SU-DHL-6 (cell line): ENCODE results near the gene PPIF.

Experiments used
- H2AFZ ChIP-seq: fragments of 200-600 bp; sonication (generic); 2 replicates; pipeline ENCODE4 v1.6.1; 2014; ENCODE audit warnings: low read depth, mild to moderate bottlenecking, moderate library complexity, mixed read lengths, antibody characterized with exemption, low read length; ENCODE audit not compliant: severe bottlenecking
- H3F3A ChIP-seq: fragments of 200-600 bp; shearing (Covaris generic); 2 replicates; pipeline ENCODE4 v1.6.0; 2016; ENCODE audit warnings: antibody characterized with exemption, mild to moderate bottlenecking; ENCODE audit not compliant: insufficient read depth
- H3K27ac ChIP-seq: fragments of 200-600 bp; sonication (generic); 2 replicates; pipeline ENCODE4 v1.5.1; 2016; ENCODE audit warnings: low read depth, mild to moderate bottlenecking, low read length, moderate library complexity, mixed read lengths
- H3K27me3 ChIP-seq: fragments of 200-600 bp; sonication (generic), shearing (Covaris generic); 2 replicates; pipeline ENCODE4 v1.6.0; 2014; ENCODE audit warnings: mild to moderate bottlenecking, low read length
- H3K36me3 ChIP-seq: fragments of 200-600 bp; sonication (generic); 2 replicates; pipeline ENCODE4 v1.6.1; 2014; ENCODE audit warnings: mild to moderate bottlenecking, low read length, mixed read lengths
- H3K4me2 ChIP-seq: fragments of 300-600, 200-600 bp; shearing (Covaris generic), sonication (generic); 2 replicates; pipeline ENCODE4 v1.6.0; 2014; ENCODE audit warnings: low read length, low read depth, mild to moderate bottlenecking; ENCODE audit not compliant: poor library complexity, severe bottlenecking
- H3K4me3 ChIP-seq: fragments of 200-600 bp; sonication (generic); 2 replicates; pipeline ENCODE4 v1.5.1; 2014; ENCODE audit warnings: antibody characterized with exemption, low read length, mild to moderate bottlenecking, mixed read lengths; ENCODE audit not compliant: insufficient read depth, poor library complexity, severe bottlenecking
- H3K79me2 ChIP-seq: fragments of 200-600 bp; sonication (generic); 2 replicates; pipeline ENCODE4 v1.6.1; 2014; ENCODE audit warnings: mild to moderate bottlenecking, low read length, moderate library complexity; ENCODE audit not compliant: insufficient read depth
- H3K9ac ChIP-seq: fragments of 200-600 bp; sonication (generic); 2 replicates; pipeline ENCODE4 v1.7.0; 2014; ENCODE audit warnings: mild to moderate bottlenecking, low read length
- H3K9me2 ChIP-seq: fragments of 200-600 bp; sonication (generic); replicated peaks from 2 replicates; pipeline ENCODE4 v1.6.1; 2014; ENCODE audit warnings: low read length; ENCODE audit not compliant: insufficient read depth
- H3K9me3 ChIP-seq: fragments of 200-600 bp; sonication (generic); 2 replicates; pipeline ENCODE4 v1.6.1; 2014; ENCODE audit warnings: low read length, mixed read lengths; ENCODE audit not compliant: insufficient read depth
- H4K20me1 ChIP-seq: fragments of 200-600 bp; sonication (generic); 2 replicates; pipeline ENCODE4 v1.6.1; 2014; ENCODE audit warnings: low read depth, mild to moderate bottlenecking, antibody characterized with exemption, low read length, moderate library complexity, mixed read lengths
- EZH2phosphoT487 ChIP-seq: fragments of 200-600 bp; sonication (generic), shearing (Covaris generic); conservative IDR thresholded peaks from 2 replicates; pipeline ENCODE4 v1.6.1; 2018; ENCODE audit warnings: mild to moderate bottlenecking, antibody characterized with exemption, low read length, moderate library complexity, mixed read lengths
- TF ChIP-seq, protein P1 (sequence below): fragments of 200-600 bp; sonication (generic); IDR thresholded peaks from one replicate; pipeline ENCODE4 v1.5.1; 2017; ENCODE audit warnings: antibody characterized with exemption, mild to moderate bottlenecking, low read length, moderate library complexity; ENCODE audit not compliant: insufficient read depth, poor library complexity, severe bottlenecking

Gene PPIF

DNA sequence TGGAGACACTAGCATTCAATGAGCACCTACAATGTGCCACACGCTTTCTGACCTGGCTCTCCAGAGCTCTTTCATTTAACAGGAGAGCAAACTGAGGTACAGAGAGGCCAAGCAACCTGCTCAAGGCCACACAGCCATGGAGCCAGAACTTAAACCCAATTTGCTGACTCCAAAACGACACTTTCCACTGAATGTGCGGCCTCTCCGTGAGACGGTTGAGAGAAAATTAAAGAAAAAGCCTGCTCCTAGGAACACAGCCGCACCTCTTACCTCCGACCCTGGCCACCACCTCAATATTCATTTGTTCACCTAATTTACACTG, 55.3 kb downstream of the PPIF start:
- TF ChIP-seq, protein P1, sequence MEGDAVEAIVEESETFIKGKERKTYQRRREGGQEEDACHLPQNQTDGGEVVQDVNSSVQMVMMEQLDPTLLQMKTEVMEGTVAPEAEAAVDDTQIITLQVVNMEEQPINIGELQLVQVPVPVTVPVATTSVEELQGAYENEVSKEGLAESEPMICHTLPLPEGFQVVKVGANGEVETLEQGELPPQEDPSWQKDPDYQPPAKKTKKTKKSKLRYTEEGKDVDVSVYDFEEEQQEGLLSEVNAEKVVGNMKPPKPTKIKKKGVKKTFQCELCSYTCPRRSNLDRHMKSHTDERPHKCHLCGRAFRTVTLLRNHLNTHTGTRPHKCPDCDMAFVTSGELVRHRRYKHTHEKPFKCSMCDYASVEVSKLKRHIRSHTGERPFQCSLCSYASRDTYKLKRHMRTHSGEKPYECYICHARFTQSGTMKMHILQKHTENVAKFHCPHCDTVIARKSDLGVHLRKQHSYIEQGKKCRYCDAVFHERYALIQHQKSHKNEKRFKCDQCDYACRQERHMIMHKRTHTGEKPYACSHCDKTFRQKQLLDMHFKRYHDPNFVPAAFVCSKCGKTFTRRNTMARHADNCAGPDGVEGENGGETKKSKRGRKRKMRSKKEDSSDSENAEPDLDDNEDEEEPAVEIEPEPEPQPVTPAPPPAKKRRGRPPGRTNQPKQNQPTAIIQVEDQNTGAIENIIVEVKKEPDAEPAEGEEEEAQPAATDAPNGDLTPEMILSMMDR, result no peak
- no peak for TF ChIP-seq EZH2phosphoT487
- no peaks in the 10 kb centered on the region for H3K9me3 ChIP-seq
- no peaks in the 10 kb centered on the region for H3K9me2 ChIP-seq
- no peaks in the 10 kb centered on the region for H4K20me1 ChIP-seq
- H3K4me3 ChIP-seq, result no peak overlapping the region
- H3K4me2 ChIP-seq, result no peak overlapping the region
- no peak overlapping the region for H2AFZ ChIP-seq
- H3F3A ChIP-seq, result no peaks in the 10 kb centered on the region
- H3K79me2 ChIP-seq, result no peaks in the 10 kb centered on the region
- H3K9ac ChIP-seq, result no peak overlapping the region
- H3K36me3 ChIP-seq, result no peaks in the 10 kb centered on the region
- no peaks in the 10 kb centered on the region for H3K27me3 ChIP-seq
- no peak overlapping the region for H3K27ac ChIP-seq

DNA sequence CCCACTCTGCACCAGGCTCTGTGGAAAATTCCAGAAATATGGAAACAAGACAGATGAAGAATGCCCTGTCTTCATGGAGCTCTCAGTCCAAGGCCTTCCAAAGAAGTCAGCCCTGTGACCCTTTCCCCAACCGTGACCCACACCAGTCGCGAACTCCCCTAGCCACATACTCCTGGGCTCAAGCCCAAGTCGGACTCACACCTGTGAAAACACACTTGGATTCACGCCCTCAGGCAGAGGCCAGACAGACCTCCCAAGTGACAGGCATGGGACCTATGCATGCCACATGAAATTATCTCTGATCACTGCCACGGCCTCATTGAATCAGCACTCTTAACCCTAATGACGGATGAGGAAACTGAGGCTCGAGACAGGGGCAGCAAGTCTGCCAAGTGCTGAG, 55.7 kb downstream of the PPIF start:
- Histone ChIP-seq H3F3A (no peaks in the 10 kb centered on the region), H3K27ac (no peak overlapping the region), H4K20me1 (no peaks in the 10 kb centered on the region), H3K9me2 (no peaks in the 10 kb centered on the region), H3K9ac (no peak overlapping the region), H2AFZ (no peak overlapping the region), H3K4me2 (no peak overlapping the region), H3K9me3 (no peaks in the 10 kb centered on the region), H3K36me3 (no peaks in the 10 kb centered on the region), H3K4me3 (no peak overlapping the region), H3K79me2 (no peaks in the 10 kb centered on the region), H3K27me3 (no peaks in the 10 kb centered on the region)
- TF ChIP-seq, protein P1, result no peak
- no peak for TF ChIP-seq EZH2phosphoT487

DNA sequence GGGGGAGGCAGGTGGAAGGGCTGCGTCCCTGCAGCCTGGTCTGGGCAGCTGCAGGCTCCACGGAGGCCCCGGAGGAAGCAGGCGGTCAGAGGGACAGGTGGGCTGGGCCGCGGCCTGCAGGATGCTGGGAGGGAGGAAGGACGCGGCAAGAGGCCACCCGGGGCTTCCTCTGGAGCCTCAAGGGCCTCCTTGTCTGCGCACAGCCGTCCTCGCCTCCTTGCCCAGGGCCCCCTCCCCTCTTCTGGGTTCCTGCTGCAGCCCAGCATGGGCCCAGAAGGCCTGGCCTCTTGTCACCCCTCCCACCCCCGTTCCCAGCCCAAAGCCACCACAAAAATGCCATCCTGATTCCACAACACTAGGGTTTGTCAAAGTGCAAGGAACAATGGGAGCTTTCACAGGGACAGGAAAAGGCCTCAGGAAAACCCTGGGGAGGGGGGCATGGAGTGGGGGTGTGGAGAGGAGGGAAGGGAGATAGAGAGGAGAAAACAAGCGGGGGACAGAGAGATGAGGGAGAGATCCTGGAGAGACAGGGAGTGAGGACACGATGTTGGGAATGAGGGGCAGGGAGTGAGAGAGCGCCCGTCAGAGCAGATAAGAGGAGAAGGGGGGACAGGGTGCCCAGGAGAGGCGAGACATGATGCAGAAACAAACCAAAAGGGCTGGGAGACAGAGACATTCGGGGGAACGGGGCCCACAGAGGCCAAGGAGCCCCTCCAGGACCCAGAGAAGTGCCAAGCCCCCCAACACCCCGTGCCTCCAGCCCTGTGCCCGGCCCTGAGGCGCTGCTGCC, 56.4 kb downstream of the PPIF start:
- no peak overlapping the region for H3K4me3 ChIP-seq
- H3K4me2 ChIP-seq, result no peak overlapping the region
- H3K27ac ChIP-seq, result no peak overlapping the region
- H3K9ac ChIP-seq, result no peak overlapping the region
- no peaks in the 10 kb centered on the region for H3F3A ChIP-seq
- H4K20me1 ChIP-seq, result no peaks in the 10 kb centered on the region
- no peak for TF ChIP-seq EZH2phosphoT487
- TF ChIP-seq, protein P1, result no peak
- no peaks in the 10 kb centered on the region for H3K9me2 ChIP-seq
- H3K79me2 ChIP-seq, result no peaks in the 10 kb centered on the region
- H3K9me3 ChIP-seq, result no peaks in the 10 kb centered on the region
- no peaks in the 10 kb centered on the region for H3K27me3 ChIP-seq
- no peaks in the 10 kb centered on the region for H3K36me3 ChIP-seq
- no peak overlapping the region for H2AFZ ChIP-seq
